Measurements from ENCODE around the gene MUSTN1. TPM values are rescaled to one million over a fixed set of nuclear protein-coding genes. Genes with fewer than 3 reads are reported as not detected.

MUSTN1 gene
- polyA plus RNA-seq, 3 donors, result 0.29 to 13.7 TPM; not detected in 1

GRCh38 chr3:52847726-52848125, 12.9 kb upstream of the MUSTN1 start:
- Mint-ChIP-seq H3K9me3 (no peaks in the 10 kb centered on the region), H3K36me3 (peaks cover 72 to 86% of the 10 kb centered on the region in 2 donors), H3K4me3 (no peak overlapping the region), H3K27ac (peak overlapping the region in 1 of 7 donors; percentile 49), H3K27me3 (ENCODE audit: low read depth in 3 of 3) (peaks cover 0 to 2% (median 0%) of the 10 kb centered on the region in 3 donors), H3K4me1 (peaks cover 35% of the 10 kb centered on the region)
- H3K27me3 ChIP-seq (ENCODE audit: control insufficient read depth in 2 of 2, insufficient read depth in 2 of 2, low read length in 2 of 2), result no peaks in the 10 kb centered on the region
- no peak overlapping the region for H3K4me2 ChIP-seq (replicated peaks; ENCODE audit: extremely low read depth, low read length, poor library complexity, severe bottlenecking)
- peaks cover 27 to 30% of the 10 kb centered on the region in 2 donors for H3K4me1 ChIP-seq (ENCODE audit: control insufficient read depth in 1 of 2, insufficient read depth in 2 of 2, low read length in 2 of 2)
- no peak overlapping the region for H3K27ac ChIP-seq (ENCODE audit: low read depth in 1 of 2, low read length in 2 of 2)
- H3K9me3 ChIP-seq (replicated peaks in 1 of 2; ENCODE audit: control insufficient read depth in 1 of 2, insufficient read depth in 1 of 2, low read length in 2 of 2), result no peaks in the 10 kb centered on the region
- peaks cover 59 to 82% of the 10 kb centered on the region in 2 donors for H3K36me3 ChIP-seq (replicated peaks in 1 of 2; ENCODE audit: control insufficient read depth in 1 of 2, insufficient read depth in 2 of 2, low read length in 2 of 2)
- DNase-seq, result no peak
- H3K79me2 ChIP-seq (ENCODE audit: insufficient read depth, low read length), result no peaks in the 10 kb centered on the region
- TF ChIP-seq CTCF (IDR thresholded peaks at IDR 0.05), result no peak
- intact Hi-C loops (cut with micrococcal nuclease), result loop anchor here in 1 of 2 donors (10.0 kb wide), 1 partner anchor 227 kb away; no protein-coding TSS in a partner anchor
- no peaks in the 10 kb centered on the region for H4K20me1 ChIP-seq (ENCODE audit: insufficient read depth, low read length)
- H2AFZ ChIP-seq (ENCODE audit: insufficient read depth, low read depth, low read length, poor library complexity, severe bottlenecking), result no peak overlapping the region
- H3K9ac ChIP-seq (ENCODE audit: insufficient read depth, low read length, poor library complexity, severe bottlenecking), result no peak overlapping the region
- WGBS (ENCODE audit: insufficient coverage), result 100% methylated on average over 7 of the region's 7 CpGs
- H3K4me3 ChIP-seq (replicated peaks in 1 of 3; ENCODE audit: low read depth in 2 of 3, low read length in 3 of 3), result no peak overlapping the region

GRCh38 chr3:52847241-52847640, 12.4 kb upstream of the MUSTN1 start:
- Mint-ChIP-seq H3K9me3 (no peaks in the 10 kb centered on the region), H3K36me3 (peaks cover 72 to 87% of the 10 kb centered on the region in 2 donors)

More at GRCh38 chr3:52847241-52847640, 12.4 kb upstream of the MUSTN1 start:
- Mint-ChIP-seq H3K27me3 (ENCODE audit: low read depth in 3 of 3) (peaks cover 0 to 2% (median 0%) of the 10 kb centered on the region in 3 donors), H3K4me3 (no peak overlapping the region), H3K27ac (no peak overlapping the region), H3K4me1 (peaks cover 39% of the 10 kb centered on the region)
- Histone ChIP-seq H3K9ac (ENCODE audit: insufficient read depth, low read length, poor library complexity, severe bottlenecking) (no peak overlapping the region), H3K27ac (ENCODE audit: low read depth in 1 of 2, low read length in 2 of 2) (no peak overlapping the region), H4K20me1 (ENCODE audit: insufficient read depth, low read length) (no peaks in the 10 kb centered on the region), H3K79me2 (ENCODE audit: insufficient read depth, low read length) (no peaks in the 10 kb centered on the region), H2AFZ (ENCODE audit: insufficient read depth, low read depth, low read length, poor library complexity, severe bottlenecking) (no peak overlapping the region), H3K27me3 (ENCODE audit: control insufficient read depth in 2 of 2, insufficient read depth in 2 of 2, low read length in 2 of 2) (no peaks in the 10 kb centered on the region), H3K4me3 (replicated peaks in 1 of 3; ENCODE audit: low read depth in 2 of 3, low read length in 3 of 3) (no peak overlapping the region), H3K9me3 (replicated peaks in 1 of 2; ENCODE audit: control insufficient read depth in 1 of 2, insufficient read depth in 1 of 2, low read length in 2 of 2) (no peaks in the 10 kb centered on the region), H3K36me3 (replicated peaks in 1 of 2; ENCODE audit: control insufficient read depth in 1 of 2, insufficient read depth in 2 of 2, low read length in 2 of 2) (peaks cover 59 to 82% of the 10 kb centered on the region in 2 donors), H3K4me2 (replicated peaks; ENCODE audit: extremely low read depth, low read length, poor library complexity, severe bottlenecking) (no peak overlapping the region), H3K4me1 (ENCODE audit: control insufficient read depth in 1 of 2, insufficient read depth in 2 of 2, low read length in 2 of 2) (peaks cover 32 to 35% of the 10 kb centered on the region in 2 donors)
- DNase-seq, result no peak
- intact Hi-C loops (cut with micrococcal nuclease), result loop anchor here in 1 of 2 donors (10.0 kb wide), 1 partner anchor 228 kb away; no protein-coding TSS in a partner anchor
- TF ChIP-seq CTCF (IDR thresholded peaks at IDR 0.05), result no peak
- WGBS (ENCODE audit: insufficient coverage), result 100% methylated on average over 5 of the region's 6 CpGs

All from CD14-positive monocyte (primary cell).